ENCODE data around the gene NECTIN1. TPM values are rescaled to one million over a fixed set of nuclear protein-coding genes. Genes with fewer than 3 reads are reported as not detected.

NECTIN1 gene
- total RNA-seq, 1 donor from 2014 or later, result 19.5 TPM

GRCh38 chr11:119734788-119735187, 5.8 kb upstream of the NECTIN1 start:
- Histone ChIP-seq H3K27ac (no peak overlapping the region), H3K27me3 (no peaks in the 10 kb centered on the region), H2AFZ (replicated peaks) (no peak overlapping the region), H3K36me3 (no peaks in the 10 kb centered on the region), H3K9me3 (ENCODE audit: low read depth) (no peaks in the 10 kb centered on the region), H3K4me3 (no peak overlapping the region), H3F3A (ENCODE audit: low read depth) (peaks cover 11% of the 10 kb centered on the region), H3K79me2 (ENCODE audit: low read depth) (no peaks in the 10 kb centered on the region), H3K9ac (no peak overlapping the region), H3K4me1 (peaks cover 11% of the 10 kb centered on the region), H4K20me1 (ENCODE audit: low read depth) (no peaks in the 10 kb centered on the region), H3K4me2 (no peak overlapping the region)
- no peaks in the 10 kb centered on the region for H3K36me3 Mint-ChIP-seq
- DNase-seq (ENCODE audit: low spot score), result no peak
- H3K27me3 Mint-ChIP-seq (ENCODE audit: insufficient read depth, low read depth), result peaks cover 4% of the 10 kb centered on the region
- no peaks in the 10 kb centered on the region for H3K9me3 Mint-ChIP-seq
- no peak overlapping the region for H3K4me3 Mint-ChIP-seq
- no peak for TF ChIP-seq EZH2phosphoT487 (IDR thresholded peaks at IDR 0.05)
- H3K4me1 Mint-ChIP-seq, result peaks cover 18% of the 10 kb centered on the region
- no peak overlapping the region for H3K27ac Mint-ChIP-seq

DNA sequence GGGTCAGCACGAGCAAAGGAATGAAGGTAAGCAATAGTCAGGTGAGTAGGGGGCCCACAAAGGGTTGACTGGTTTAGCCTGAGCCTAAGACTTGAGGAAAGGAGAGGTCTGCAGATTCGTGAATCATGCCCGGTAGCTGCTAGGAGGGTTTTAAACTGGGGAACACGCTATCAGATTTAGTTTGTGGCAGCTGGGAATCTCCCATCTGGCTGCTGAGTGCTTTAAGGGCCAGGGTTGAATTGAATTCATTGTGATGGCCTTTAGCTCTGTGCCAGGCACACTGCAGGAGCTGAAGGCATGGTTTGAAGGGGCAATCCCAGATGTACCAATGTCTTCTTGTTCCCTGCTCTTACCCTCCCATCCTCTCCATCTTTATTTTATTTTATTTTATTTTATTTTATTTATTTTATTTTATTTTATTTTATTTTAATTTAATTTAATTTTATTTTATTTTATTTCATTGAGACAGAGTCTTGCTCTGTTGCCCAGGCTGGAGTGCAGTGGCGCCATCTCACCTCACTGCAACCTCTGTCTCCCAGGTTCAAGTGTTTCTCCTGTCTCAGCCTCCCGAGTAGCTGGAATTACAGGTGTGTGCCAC, 1.9 kb upstream of the NECTIN1 start:
- peak overlapping the region; percentile 86 for H3K4me3 Mint-ChIP-seq
- H3K27me3 Mint-ChIP-seq (ENCODE audit: insufficient read depth, low read depth), result no peaks in the 10 kb centered on the region

GRCh38 chr11:119729951-119730613, 1.1 kb upstream of the NECTIN1 start:
- H3K9me3 Mint-ChIP-seq, result no peaks in the 10 kb centered on the region

More for the DNA sequence above, 1.9 kb upstream of the NECTIN1 start:
- Histone ChIP-seq H3K9ac (no peak overlapping the region), H3K79me2 (ENCODE audit: low read depth) (peaks cover 29% of the 10 kb centered on the region), H3K4me1 (peaks cover 20% of the 10 kb centered on the region), H3K9me3 (ENCODE audit: low read depth) (no peaks in the 10 kb centered on the region), H3F3A (ENCODE audit: low read depth) (peaks cover 25% of the 10 kb centered on the region), H2AFZ (replicated peaks) (no peak overlapping the region), H3K27ac (no peak overlapping the region), H3K4me3 (peak overlapping the region; percentile 99), H3K36me3 (no peaks in the 10 kb centered on the region), H3K27me3 (no peaks in the 10 kb centered on the region), H4K20me1 (ENCODE audit: low read depth) (peaks cover 19% of the 10 kb centered on the region), H3K4me2 (peak overlapping the region; percentile 97)
- DNase-seq (ENCODE audit: low spot score), result no peak
- Mint-ChIP-seq H3K36me3 (no peaks in the 10 kb centered on the region), H3K27ac (no peak overlapping the region), H3K4me1 (peaks cover 30% of the 10 kb centered on the region), H3K9me3 (no peaks in the 10 kb centered on the region)
- TF ChIP-seq, protein P1, sequence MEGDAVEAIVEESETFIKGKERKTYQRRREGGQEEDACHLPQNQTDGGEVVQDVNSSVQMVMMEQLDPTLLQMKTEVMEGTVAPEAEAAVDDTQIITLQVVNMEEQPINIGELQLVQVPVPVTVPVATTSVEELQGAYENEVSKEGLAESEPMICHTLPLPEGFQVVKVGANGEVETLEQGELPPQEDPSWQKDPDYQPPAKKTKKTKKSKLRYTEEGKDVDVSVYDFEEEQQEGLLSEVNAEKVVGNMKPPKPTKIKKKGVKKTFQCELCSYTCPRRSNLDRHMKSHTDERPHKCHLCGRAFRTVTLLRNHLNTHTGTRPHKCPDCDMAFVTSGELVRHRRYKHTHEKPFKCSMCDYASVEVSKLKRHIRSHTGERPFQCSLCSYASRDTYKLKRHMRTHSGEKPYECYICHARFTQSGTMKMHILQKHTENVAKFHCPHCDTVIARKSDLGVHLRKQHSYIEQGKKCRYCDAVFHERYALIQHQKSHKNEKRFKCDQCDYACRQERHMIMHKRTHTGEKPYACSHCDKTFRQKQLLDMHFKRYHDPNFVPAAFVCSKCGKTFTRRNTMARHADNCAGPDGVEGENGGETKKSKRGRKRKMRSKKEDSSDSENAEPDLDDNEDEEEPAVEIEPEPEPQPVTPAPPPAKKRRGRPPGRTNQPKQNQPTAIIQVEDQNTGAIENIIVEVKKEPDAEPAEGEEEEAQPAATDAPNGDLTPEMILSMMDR (IDR thresholded peaks at IDR 0.05), result no peak
- no peak for TF ChIP-seq EZH2 (IDR thresholded peaks at IDR 0.05)
- no peak for TF ChIP-seq EZH2phosphoT487 (IDR thresholded peaks at IDR 0.05)

More at GRCh38 chr11:119729951-119730613, 1.1 kb upstream of the NECTIN1 start:
- Mint-ChIP-seq H3K4me1 (peaks cover 38% of the 10 kb centered on the region), H3K4me3 (peak overlapping the region; percentile 86), H3K27me3 (ENCODE audit: insufficient read depth, low read depth) (no peaks in the 10 kb centered on the region), H3K36me3 (no peaks in the 10 kb centered on the region), H3K27ac (peak overlapping the region; percentile 60)
- H3F3A ChIP-seq (ENCODE audit: low read depth), result peaks cover 25% of the 10 kb centered on the region
- H3K9me3 ChIP-seq (ENCODE audit: low read depth), result no peaks in the 10 kb centered on the region
- peak overlapping the region; percentile 64 for H2AFZ ChIP-seq (replicated peaks)
- peaks cover 37% of the 10 kb centered on the region for H3K79me2 ChIP-seq (ENCODE audit: low read depth)
- H3K27me3 ChIP-seq, result no peaks in the 10 kb centered on the region
- H3K27ac ChIP-seq, result no peak overlapping the region
- H3K4me1 ChIP-seq, result peaks cover 28% of the 10 kb centered on the region
- DNase-seq (ENCODE audit: low spot score), result peak; percentile 59
- peak overlapping the region; percentile 97 for H3K4me2 ChIP-seq
- no peak overlapping the region for H3K9ac ChIP-seq
- H4K20me1 ChIP-seq (ENCODE audit: low read depth), result peaks cover 27% of the 10 kb centered on the region
- TF ChIP-seq, protein P1 (IDR thresholded peaks at IDR 0.05), result no peak
- no peak for TF ChIP-seq EZH2 (IDR thresholded peaks at IDR 0.05)
- no peak for TF ChIP-seq EZH2phosphoT487 (IDR thresholded peaks at IDR 0.05)
- peak overlapping the region; percentile 99 for H3K4me3 ChIP-seq
- no peaks in the 10 kb centered on the region for H3K36me3 ChIP-seq

All from neural progenitor cell (in vitro differentiated cells).